ENCODE data around the gene TMA7. TPM values are rescaled to one million over a fixed set of nuclear protein-coding genes. Genes with fewer than 3 reads are reported as not detected.

TMA7 gene
- total RNA-seq, 1 donor from 2014 or later, result 309 TPM

DNA sequence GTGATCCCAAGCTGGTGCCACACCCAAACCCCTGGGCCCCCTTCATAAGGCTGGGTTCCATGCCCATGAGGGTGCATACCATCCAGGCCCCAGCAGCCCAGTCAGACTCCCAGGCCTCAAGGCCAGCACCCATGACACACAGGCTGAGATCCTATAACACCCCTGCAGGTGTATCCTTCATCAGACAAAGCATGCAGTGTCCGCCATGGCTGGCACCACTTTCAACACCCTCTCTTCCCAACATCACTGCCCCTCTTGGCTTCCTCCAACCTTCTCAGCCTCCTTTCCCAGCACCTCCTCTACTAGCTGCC lies 3.6 kb upstream of the TMA7 start:
- Mint-ChIP-seq H3K36me3 (ENCODE audit: low read depth) (peaks cover 4% of the 10 kb centered on the region), H3K27me3 (ENCODE audit: low read depth) (no peaks in the 10 kb centered on the region), H3K4me1 (peaks cover 34% of the 10 kb centered on the region), H3K27ac (ENCODE audit: unreplicated experiment) (no peak overlapping the region), H3K9me3 (no peaks in the 10 kb centered on the region), H3K4me3 (no peak overlapping the region)
- DNase-seq (ENCODE audit: low read depth, low spot score), result no peak
- no peak for TF ChIP-seq CTCF (conservative IDR thresholded peaks at IDR 0.05)

DNA sequence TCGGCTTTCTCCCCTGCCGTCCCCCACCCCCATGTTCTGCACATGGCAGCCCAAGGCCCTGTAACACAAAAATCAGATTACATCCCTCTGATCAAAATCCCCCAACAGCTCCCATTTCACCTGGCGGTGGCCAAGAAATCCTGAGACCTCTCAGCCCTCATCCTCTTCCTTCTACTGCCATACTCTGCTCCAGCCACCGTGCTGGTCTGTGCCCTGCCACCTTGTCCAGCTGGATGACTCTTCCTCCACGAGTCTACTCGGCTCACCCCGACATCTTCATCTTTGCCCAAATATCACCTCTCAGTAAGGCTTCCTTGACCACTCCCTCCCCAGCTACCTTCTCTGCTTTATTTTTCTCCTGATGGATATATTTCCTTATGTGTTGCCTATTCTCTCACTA lies 3.2 kb upstream of the TMA7 start:
- TF ChIP-seq CTCF (conservative IDR thresholded peaks at IDR 0.05), result no peak
- Mint-ChIP-seq H3K27ac (ENCODE audit: unreplicated experiment) (no peak overlapping the region), H3K4me1 (peaks cover 34% of the 10 kb centered on the region), H3K4me3 (no peak overlapping the region), H3K36me3 (ENCODE audit: low read depth) (peaks cover under 1% of the 10 kb centered on the region), H3K27me3 (ENCODE audit: low read depth) (no peaks in the 10 kb centered on the region), H3K9me3 (no peaks in the 10 kb centered on the region)
- DNase-seq (ENCODE audit: low read depth, low spot score), result no peak

- Mint-ChIP-seq H3K36me3 (ENCODE audit: low read depth) (no peaks in the 10 kb centered on the region), H3K27ac (ENCODE audit: unreplicated experiment) (no peak overlapping the region), H3K27me3 (ENCODE audit: low read depth) (no peaks in the 10 kb centered on the region), H3K4me3 (peak overlapping the region; percentile 52), H3K9me3 (no peaks in the 10 kb centered on the region), H3K4me1 (peaks cover 34% of the 10 kb centered on the region)
- no peak for DNase-seq (ENCODE audit: low read depth, low spot score)
- no peak for TF ChIP-seq CTCF (conservative IDR thresholded peaks at IDR 0.05)
Measured at GRCh38 chr3:48437812-48438211, 2.2 kb upstream of the TMA7 start.

DNA sequence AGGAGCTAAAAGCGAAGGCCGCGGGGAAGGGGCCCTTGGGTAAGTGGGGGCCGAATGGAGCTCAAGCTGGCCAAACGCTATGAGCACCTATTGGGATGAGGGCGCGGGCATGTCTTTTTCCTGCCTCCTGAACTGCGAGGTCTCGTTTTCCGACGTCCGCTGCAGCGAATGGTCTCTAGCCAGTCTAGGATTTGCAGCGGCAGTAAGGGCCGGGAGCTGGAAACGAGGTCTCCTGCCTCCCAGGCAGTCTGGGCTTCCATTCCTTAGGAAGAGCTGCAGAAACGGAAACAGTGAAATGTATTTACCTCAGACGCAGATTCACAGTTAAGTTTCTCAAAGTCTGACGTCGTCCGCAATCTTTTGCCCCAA lies 517 bp downstream of the TMA7 start:
- Mint-ChIP-seq H3K27me3 (ENCODE audit: low read depth) (no peaks in the 10 kb centered on the region), H3K27ac (ENCODE audit: unreplicated experiment) (no peak overlapping the region)

DNA sequence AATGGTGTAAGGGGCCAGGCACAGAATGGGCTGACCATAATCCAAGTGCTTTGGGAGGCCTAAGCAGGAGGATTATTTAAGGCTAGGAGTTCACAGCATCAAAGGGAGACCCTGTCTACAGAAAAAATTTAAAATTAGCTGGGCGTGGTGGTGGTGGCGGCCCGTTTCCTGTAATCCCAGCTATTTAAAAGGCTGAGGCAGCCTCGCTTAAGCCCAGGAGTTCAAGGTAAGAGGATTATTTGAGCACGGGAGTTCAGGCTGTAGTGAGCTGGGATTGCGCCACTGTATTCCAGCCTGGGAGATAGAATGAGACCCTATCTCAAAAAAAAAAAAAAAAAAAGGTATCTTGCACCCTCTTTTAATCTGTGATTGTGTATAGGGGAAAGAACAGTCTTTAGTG lies 1.9 kb downstream of the TMA7 start:
- Mint-ChIP-seq H3K9me3 (no peaks in the 10 kb centered on the region), H3K27ac (ENCODE audit: unreplicated experiment) (no peak overlapping the region), H3K36me3 (ENCODE audit: low read depth) (peaks cover 2% of the 10 kb centered on the region), H3K4me1 (peaks cover 40% of the 10 kb centered on the region), H3K4me3 (peak overlapping the region; percentile 92), H3K27me3 (ENCODE audit: low read depth) (no peaks in the 10 kb centered on the region)
- no peak for DNase-seq (ENCODE audit: low read depth, low spot score)
- no peak for TF ChIP-seq CTCF (conservative IDR thresholded peaks at IDR 0.05)

More for the DNA sequence above, 517 bp downstream of the TMA7 start:
- DNase-seq (ENCODE audit: low read depth, low spot score), result no peak
- no peak for TF ChIP-seq CTCF (conservative IDR thresholded peaks at IDR 0.05)
- Mint-ChIP-seq H3K4me3 (peak overlapping the region; percentile 92), H3K4me1 (peaks cover 29% of the 10 kb centered on the region), H3K36me3 (ENCODE audit: low read depth) (peaks cover 2% of the 10 kb centered on the region), H3K9me3 (no peaks in the 10 kb centered on the region)

- no peak for DNase-seq (ENCODE audit: low read depth, low spot score)
- no peak for TF ChIP-seq CTCF (conservative IDR thresholded peaks at IDR 0.05)
- Mint-ChIP-seq H3K27me3 (ENCODE audit: low read depth) (no peaks in the 10 kb centered on the region), H3K9me3 (no peaks in the 10 kb centered on the region), H3K36me3 (ENCODE audit: low read depth) (peaks cover 2% of the 10 kb centered on the region), H3K27ac (ENCODE audit: unreplicated experiment) (no peak overlapping the region), H3K4me1 (peaks cover 44% of the 10 kb centered on the region), H3K4me3 (peak overlapping the region; percentile 89)
Measured at GRCh38 chr3:48445277-48445882, 5.3 kb downstream of the TMA7 start.
